Astrocyte (in vitro differentiated cells and primary cell): ENCODE data around the gene ATXN10. TPM values are rescaled to one million over a fixed set of nuclear protein-coding genes. Genes with fewer than 3 reads are reported as not detected.

Source experiments
- DNase-seq: peaks from one replicate; pipeline ENCODE4 v3.0.0-alpha.2; 2010; ENCODE audit warnings: low read depth
- FAIRE-seq: peaks from 2 replicates; lab custom pipeline; 2011; peaks lifted over from hg19 to GRCh38; lab: Jason Lieb, UNC
- H2AFZ ChIP-seq: 2 replicates; pipeline ENCODE4 v1.6.0; 2012; ENCODE audit warnings: low read depth, low read length, inconsistent platforms
- H3K27ac ChIP-seq: 2 replicates; pipeline ENCODE4 v1.5.1; 2011; ENCODE audit warnings: low read depth, low read length, inconsistent platforms
- H3K27me3 ChIP-seq: 2 replicates; pipeline ENCODE4 v1.6.0; 2011; ENCODE audit warnings: low read length, inconsistent platforms; ENCODE audit not compliant: insufficient read depth
- H3K36me3 ChIP-seq: 2 replicates; pipeline ENCODE4 v1.5.1; 2011; ENCODE audit warnings: low read length, inconsistent platforms; ENCODE audit not compliant: insufficient read depth
- H3K4me1 ChIP-seq: 2 replicates; pipeline ENCODE4 v1.5.1; 2011; ENCODE audit warnings: low read length, inconsistent platforms; ENCODE audit not compliant: insufficient read depth
- H3K4me2 ChIP-seq: 2 replicates; pipeline ENCODE4 v1.6.0; 2012; ENCODE audit warnings: low read length, inconsistent platforms
- H3K4me3 ChIP-seq: 2 replicates; pipeline ENCODE4 v1.5.1; 2011; ENCODE audit warnings: low read depth, mild to moderate bottlenecking, low read length, inconsistent platforms; ENCODE audit not compliant: insufficient read depth
- H3K79me2 ChIP-seq: 2 replicates; pipeline ENCODE4 v1.6.0; 2012; ENCODE audit warnings: mild to moderate bottlenecking, low read length, inconsistent platforms; ENCODE audit not compliant: insufficient read depth
- H3K9ac ChIP-seq: 2 replicates; pipeline ENCODE4 v1.6.0; 2012; ENCODE audit warnings: mild to moderate bottlenecking, low read length, inconsistent platforms
- H3K9me3 ChIP-seq: 2 replicates; pipeline ENCODE4 v1.5.1; 2012; ENCODE audit warnings: low read depth, mild to moderate bottlenecking, low read length, inconsistent platforms; ENCODE audit not compliant: insufficient read depth
- H4K20me1 ChIP-seq: 2 replicates; pipeline ENCODE4 v1.6.0; 2012; ENCODE audit warnings: low read length, inconsistent platforms; ENCODE audit not compliant: insufficient read depth
- H3K27ac Mint-ChIP-seq: one replicate; pipeline ENCODE4 v1.8.0; 2021; ENCODE audit warnings: mild to moderate bottlenecking, mixed read lengths; ENCODE audit not compliant: unreplicated experiment
- H3K27me3 Mint-ChIP-seq: one replicate; pipeline ENCODE4 v1.8.0; 2021; ENCODE audit warnings: low read depth, mixed read lengths; ENCODE audit not compliant: unreplicated experiment
- H3K36me3 Mint-ChIP-seq: one replicate; pipeline ENCODE4 v1.8.0; 2021; ENCODE audit warnings: low read depth, mixed read lengths; ENCODE audit not compliant: unreplicated experiment
- H3K4me1 Mint-ChIP-seq: one replicate; pipeline ENCODE4 v1.8.0; 2021; ENCODE audit warnings: low read depth, mixed read lengths; ENCODE audit not compliant: unreplicated experiment
- H3K4me3 Mint-ChIP-seq: one replicate; pipeline ENCODE4 v1.8.0; 2021; ENCODE audit warnings: mild to moderate bottlenecking, moderate library complexity, mixed read lengths; ENCODE audit not compliant: unreplicated experiment
- H3K9me3 Mint-ChIP-seq: one replicate; pipeline ENCODE4 v1.8.0; 2021; ENCODE audit warnings: mild to moderate bottlenecking, mixed read lengths; ENCODE audit not compliant: unreplicated experiment
- CTCF ChIP-seq: IDR thresholded peaks from 2 replicates; pipeline ENCODE4 v1.5.1; 2011; ENCODE audit warnings: low read depth, mild to moderate bottlenecking, inconsistent platforms, low read length, moderate library complexity; ENCODE audit not compliant: insufficient read depth
- EZH2 ChIP-seq: IDR thresholded peaks from 2 replicates; pipeline ENCODE4 v1.6.1; 2012; ENCODE audit warnings: mild to moderate bottlenecking, low read length, inconsistent platforms; ENCODE audit not compliant: insufficient read depth
- total RNA-seq: library from RNA; stranded (reverse); gene quantifications from 2 replicates; pipeline ENCODE4 v1.2.1, GENCODE V29; 2021

Gene ATXN10
- total RNA-seq, 1 donor from 2014 or later, result 195 TPM

DNA sequence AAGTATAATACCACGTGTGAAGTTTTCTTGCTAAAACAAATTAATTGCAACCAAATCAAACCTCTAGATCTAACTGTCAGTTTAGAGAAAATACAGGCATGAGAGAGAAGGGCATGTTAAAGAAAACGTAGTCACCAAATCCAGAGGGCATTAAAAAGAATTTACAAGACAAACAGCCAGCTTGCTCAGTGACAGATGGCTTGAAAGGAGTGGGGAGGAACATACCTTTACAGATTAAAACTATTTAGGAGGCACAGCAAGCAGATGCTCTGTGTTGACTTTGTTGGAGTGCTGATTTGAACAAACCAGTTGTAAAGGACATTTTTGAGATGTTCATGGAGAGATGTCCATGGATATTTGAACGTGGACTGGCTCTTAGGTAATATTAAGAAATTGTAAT lies 96.9 kb downstream of the ATXN10 start:
- DNase-seq (no peak), FAIRE-seq (no peak)
- H3K36me3 Mint-ChIP-seq, result peaks cover 20% of the 10 kb centered on the region
- Histone ChIP-seq H3K4me3 (no peak overlapping the region), H3K79me2 (peaks cover 89% of the 10 kb centered on the region), H3K27ac (no peak overlapping the region), H3K9me3 (no peaks in the 10 kb centered on the region), H3K27me3 (no peaks in the 10 kb centered on the region), H3K4me2 (no peak overlapping the region), H4K20me1 (peaks cover 46% of the 10 kb centered on the region), H3K4me1 (no peaks in the 10 kb centered on the region), H3K9ac (no peak overlapping the region), H2AFZ (no peak overlapping the region), H3K36me3 (peaks cover 8% of the 10 kb centered on the region)
- peaks cover 11% of the 10 kb centered on the region for H3K4me1 Mint-ChIP-seq
- H3K27me3 Mint-ChIP-seq, result no peaks in the 10 kb centered on the region
- H3K27ac Mint-ChIP-seq, result no peak overlapping the region
- no peaks in the 10 kb centered on the region for H3K9me3 Mint-ChIP-seq
- no peak for TF ChIP-seq CTCF
- no peak for TF ChIP-seq EZH2
- no peak overlapping the region for H3K4me3 Mint-ChIP-seq

- Histone ChIP-seq H3K27me3 (no peaks in the 10 kb centered on the region), H3K4me1 (no peaks in the 10 kb centered on the region), H4K20me1 (peaks cover 49% of the 10 kb centered on the region), H3K4me3 (no peak overlapping the region), H2AFZ (no peak overlapping the region), H3K4me2 (no peak overlapping the region), H3K9ac (no peak overlapping the region), H3K36me3 (peaks cover 8% of the 10 kb centered on the region), H3K9me3 (no peaks in the 10 kb centered on the region), H3K27ac (no peak overlapping the region), H3K79me2 (peaks cover 89% of the 10 kb centered on the region)
- no peak overlapping the region for H3K4me3 Mint-ChIP-seq
- no peak for TF ChIP-seq CTCF
- no peak for TF ChIP-seq EZH2
- DNase-seq (no peak), FAIRE-seq (no peak)
- H3K27ac Mint-ChIP-seq, result no peak overlapping the region
- H3K36me3 Mint-ChIP-seq, result peaks cover 18% of the 10 kb centered on the region
- H3K9me3 Mint-ChIP-seq, result no peaks in the 10 kb centered on the region
- no peaks in the 10 kb centered on the region for H3K27me3 Mint-ChIP-seq
- H3K4me1 Mint-ChIP-seq, result no peaks in the 10 kb centered on the region
Observed at GRCh38 chr22:45769569-45770210, 98.1 kb downstream of the ATXN10 start.

- H3K27ac Mint-ChIP-seq, result no peak overlapping the region
- Histone ChIP-seq H4K20me1 (peaks cover 49% of the 10 kb centered on the region), H3K27me3 (no peaks in the 10 kb centered on the region), H3K4me2 (no peak overlapping the region), H3K79me2 (peaks cover 90% of the 10 kb centered on the region), H3K9ac (no peak overlapping the region), H2AFZ (no peak overlapping the region), H3K27ac (no peak overlapping the region), H3K4me1 (no peaks in the 10 kb centered on the region), H3K4me3 (no peak overlapping the region), H3K36me3 (peaks cover 3% of the 10 kb centered on the region), H3K9me3 (no peaks in the 10 kb centered on the region)
- H3K36me3 Mint-ChIP-seq, result peaks cover 16% of the 10 kb centered on the region
- TF ChIP-seq EZH2 (no peak), CTCF (no peak)
- no peak overlapping the region for H3K4me3 Mint-ChIP-seq
- no peaks in the 10 kb centered on the region for H3K9me3 Mint-ChIP-seq
- no peaks in the 10 kb centered on the region for H3K4me1 Mint-ChIP-seq
- H3K27me3 Mint-ChIP-seq, result no peaks in the 10 kb centered on the region
- no peak for FAIRE-seq
- no peak for DNase-seq
Observed at GRCh38 chr22:45770506-45770905, 98.9 kb downstream of the ATXN10 start.
